Nephron (organoid): ENCODE measurements around the gene PAX8.
A peak's percentile ranks its signal among the peaks of the same experiment; 100 is the strongest.

ENCODE experiments used
- H3K27ac Mint-ChIP-seq, 3 experiments: 2 replicates each; pipeline ENCODE4 v1.8.0; 2020; ENCODE audit warnings: mixed read lengths in 3 of 3, mild to moderate bottlenecking in 2 of 3, moderate library complexity in 1 of 3
- H3K27me3 Mint-ChIP-seq: 2 replicates; pipeline ENCODE4 v1.8.0; 2021; ENCODE audit warnings: low read depth, mild to moderate bottlenecking, moderate library complexity, mixed read lengths
- H3K36me3 Mint-ChIP-seq: 2 replicates; pipeline ENCODE4 v1.8.0; 2020; ENCODE audit warnings: low read depth, mixed read lengths
- H3K4me1 Mint-ChIP-seq: 2 replicates; pipeline ENCODE4 v1.8.0; 2020; ENCODE audit warnings: mixed read lengths
- H3K4me3 Mint-ChIP-seq, 3 experiments: 2 replicates each; pipeline ENCODE4 v1.8.0; 2020; ENCODE audit warnings: mild to moderate bottlenecking in 3 of 3, mixed read lengths in 3 of 3, moderate library complexity in 2 of 3
- H3K9me3 Mint-ChIP-seq: 2 replicates; pipeline ENCODE4 v1.8.0; 2020; ENCODE audit warnings: mixed read lengths
- TF ChIP-seq, protein P1 (sequence below), 3 experiments: fragments of 200-600 bp; sonication (generic); IDR thresholded peaks; one replicate each; pipeline ENCODE4 v1.5.0; 2021; ENCODE audit warnings: antibody characterized with exemption in 3 of 3; ENCODE audit not compliant: unreplicated experiment in 3 of 3

The PAX8 gene

DNA sequence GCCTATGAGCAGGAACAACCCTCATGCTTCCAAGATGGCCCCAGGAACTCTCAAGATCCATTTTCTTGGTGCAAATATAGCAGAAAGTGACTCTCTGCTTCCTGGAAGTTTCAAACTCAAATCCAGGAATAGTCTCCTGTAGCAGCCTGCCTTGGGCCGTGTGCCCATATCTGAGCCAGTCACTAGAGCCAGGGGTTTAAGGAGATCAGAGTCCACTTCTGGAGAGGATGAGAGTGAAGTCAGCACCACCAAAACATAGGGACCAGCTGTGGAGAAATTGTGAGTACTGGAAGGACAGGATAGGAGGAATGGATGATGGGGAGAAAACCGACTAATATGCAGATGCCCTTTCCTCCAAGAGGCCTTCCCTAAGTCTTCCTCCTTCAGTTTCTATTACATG, 71.7 kb downstream of the PAX8 start:
- Mint-ChIP-seq H3K4me3 (no peak overlapping the region), H3K9me3 (no peaks in the 10 kb centered on the region), H3K27me3 (peaks cover 20% of the 10 kb centered on the region), H3K27ac (peak overlapping the region in 2 of 3 experiments; percentile 56 to 74), H3K36me3 (no peaks in the 10 kb centered on the region), H3K4me1 (peaks cover 29% of the 10 kb centered on the region)
- TF ChIP-seq, protein P1, sequence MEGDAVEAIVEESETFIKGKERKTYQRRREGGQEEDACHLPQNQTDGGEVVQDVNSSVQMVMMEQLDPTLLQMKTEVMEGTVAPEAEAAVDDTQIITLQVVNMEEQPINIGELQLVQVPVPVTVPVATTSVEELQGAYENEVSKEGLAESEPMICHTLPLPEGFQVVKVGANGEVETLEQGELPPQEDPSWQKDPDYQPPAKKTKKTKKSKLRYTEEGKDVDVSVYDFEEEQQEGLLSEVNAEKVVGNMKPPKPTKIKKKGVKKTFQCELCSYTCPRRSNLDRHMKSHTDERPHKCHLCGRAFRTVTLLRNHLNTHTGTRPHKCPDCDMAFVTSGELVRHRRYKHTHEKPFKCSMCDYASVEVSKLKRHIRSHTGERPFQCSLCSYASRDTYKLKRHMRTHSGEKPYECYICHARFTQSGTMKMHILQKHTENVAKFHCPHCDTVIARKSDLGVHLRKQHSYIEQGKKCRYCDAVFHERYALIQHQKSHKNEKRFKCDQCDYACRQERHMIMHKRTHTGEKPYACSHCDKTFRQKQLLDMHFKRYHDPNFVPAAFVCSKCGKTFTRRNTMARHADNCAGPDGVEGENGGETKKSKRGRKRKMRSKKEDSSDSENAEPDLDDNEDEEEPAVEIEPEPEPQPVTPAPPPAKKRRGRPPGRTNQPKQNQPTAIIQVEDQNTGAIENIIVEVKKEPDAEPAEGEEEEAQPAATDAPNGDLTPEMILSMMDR (IDR thresholded peaks at IDR 0.05; ENCODE audit: unreplicated experiment in 3 of 3), result no peak

DNA sequence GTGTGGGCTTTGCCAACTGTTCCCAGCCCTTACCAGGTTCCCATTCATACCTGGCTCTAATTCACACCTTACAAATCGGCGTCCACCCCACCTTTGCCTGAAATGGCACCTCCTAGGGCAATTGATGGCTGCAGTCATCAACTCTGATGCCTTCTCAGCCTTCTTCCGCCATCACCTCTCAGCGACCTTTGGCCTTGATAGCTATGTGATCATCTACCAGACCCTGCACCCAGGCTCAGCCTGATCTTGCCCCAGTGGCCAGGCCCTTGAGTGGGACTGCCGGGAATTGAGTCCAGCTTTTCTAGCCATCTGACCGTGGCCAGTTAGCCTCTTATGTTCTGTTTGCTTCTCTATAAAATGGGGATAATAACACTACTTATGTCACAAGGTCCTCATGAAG, 72.5 kb downstream of the PAX8 start:
- Mint-ChIP-seq H3K27ac (peak overlapping the region; percentile 4 to 47 (median 40)), H3K9me3 (no peaks in the 10 kb centered on the region), H3K4me3 (no peak overlapping the region), H3K36me3 (no peaks in the 10 kb centered on the region), H3K27me3 (peaks cover 20% of the 10 kb centered on the region), H3K4me1 (peaks cover 21% of the 10 kb centered on the region)
- TF ChIP-seq, protein P1 (IDR thresholded peaks at IDR 0.05; ENCODE audit: unreplicated experiment in 3 of 3), result no peak

DNA sequence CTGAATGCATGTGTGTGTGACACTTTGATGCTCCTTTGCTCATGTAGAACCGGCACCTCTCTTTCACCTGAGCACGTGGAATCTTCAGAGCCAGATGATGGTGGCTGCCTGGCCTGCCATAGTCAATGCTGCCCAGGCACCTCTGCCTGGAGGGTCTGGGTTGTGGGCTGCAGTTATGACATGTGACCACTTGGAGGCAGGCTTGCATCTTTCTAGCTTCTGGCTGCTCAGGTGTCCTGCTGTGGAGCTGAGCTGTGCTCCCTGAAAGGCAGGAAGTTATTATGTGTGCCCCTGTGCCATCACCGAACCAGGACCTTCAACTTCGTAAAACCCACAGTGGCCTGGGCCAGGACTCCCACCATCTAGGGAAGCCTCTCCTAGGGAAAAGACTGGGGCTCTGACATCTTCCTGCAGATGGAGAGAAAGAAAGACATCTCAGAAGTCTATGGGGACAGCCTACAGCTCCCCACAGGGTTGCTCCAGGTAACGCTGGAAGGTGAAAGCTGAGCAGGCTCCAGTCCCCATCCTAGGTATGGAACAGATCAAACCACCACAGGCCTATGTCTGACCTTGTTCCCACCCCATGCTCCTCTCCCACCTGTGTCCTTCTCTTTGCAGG, 74.7 kb downstream of the PAX8 start:
- Mint-ChIP-seq H3K9me3 (no peaks in the 10 kb centered on the region), H3K36me3 (no peaks in the 10 kb centered on the region), H3K27ac (peak overlapping the region; percentile 52 to 85 (median 80)), H3K4me1 (peaks cover 8% of the 10 kb centered on the region), H3K4me3 (peak overlapping the region in 1 of 3 experiments; percentile 71), H3K27me3 (peaks cover 17% of the 10 kb centered on the region)
- TF ChIP-seq, protein P1 (IDR thresholded peaks at IDR 0.05; ENCODE audit: unreplicated experiment in 3 of 3), result peak; percentile 85 to 93 (median 90)

DNA sequence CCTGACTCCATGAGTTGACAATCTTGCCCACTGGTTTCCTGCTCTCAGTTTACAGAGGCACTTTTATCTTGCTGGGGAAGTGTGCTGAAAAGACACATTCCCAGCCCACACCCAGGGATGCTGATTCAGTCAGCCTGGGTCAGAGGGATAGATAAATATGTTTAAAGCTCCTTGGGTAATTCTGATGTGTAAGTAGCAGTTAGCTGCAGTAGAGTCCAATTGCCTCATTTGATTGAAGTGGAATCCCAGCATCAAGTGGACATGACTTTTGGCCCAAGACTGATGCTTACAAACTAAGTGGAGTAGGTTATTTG, 75.5 kb downstream of the PAX8 start:
- TF ChIP-seq, protein P1 (IDR thresholded peaks at IDR 0.05; ENCODE audit: unreplicated experiment in 3 of 3), result no peak
- Mint-ChIP-seq H3K9me3 (no peaks in the 10 kb centered on the region), H3K36me3 (no peaks in the 10 kb centered on the region), H3K4me3 (no peak overlapping the region), H3K4me1 (peaks cover 8% of the 10 kb centered on the region), H3K27me3 (peaks cover 18% of the 10 kb centered on the region), H3K27ac (peak overlapping the region; percentile 61 to 96 (median 94))

DNA sequence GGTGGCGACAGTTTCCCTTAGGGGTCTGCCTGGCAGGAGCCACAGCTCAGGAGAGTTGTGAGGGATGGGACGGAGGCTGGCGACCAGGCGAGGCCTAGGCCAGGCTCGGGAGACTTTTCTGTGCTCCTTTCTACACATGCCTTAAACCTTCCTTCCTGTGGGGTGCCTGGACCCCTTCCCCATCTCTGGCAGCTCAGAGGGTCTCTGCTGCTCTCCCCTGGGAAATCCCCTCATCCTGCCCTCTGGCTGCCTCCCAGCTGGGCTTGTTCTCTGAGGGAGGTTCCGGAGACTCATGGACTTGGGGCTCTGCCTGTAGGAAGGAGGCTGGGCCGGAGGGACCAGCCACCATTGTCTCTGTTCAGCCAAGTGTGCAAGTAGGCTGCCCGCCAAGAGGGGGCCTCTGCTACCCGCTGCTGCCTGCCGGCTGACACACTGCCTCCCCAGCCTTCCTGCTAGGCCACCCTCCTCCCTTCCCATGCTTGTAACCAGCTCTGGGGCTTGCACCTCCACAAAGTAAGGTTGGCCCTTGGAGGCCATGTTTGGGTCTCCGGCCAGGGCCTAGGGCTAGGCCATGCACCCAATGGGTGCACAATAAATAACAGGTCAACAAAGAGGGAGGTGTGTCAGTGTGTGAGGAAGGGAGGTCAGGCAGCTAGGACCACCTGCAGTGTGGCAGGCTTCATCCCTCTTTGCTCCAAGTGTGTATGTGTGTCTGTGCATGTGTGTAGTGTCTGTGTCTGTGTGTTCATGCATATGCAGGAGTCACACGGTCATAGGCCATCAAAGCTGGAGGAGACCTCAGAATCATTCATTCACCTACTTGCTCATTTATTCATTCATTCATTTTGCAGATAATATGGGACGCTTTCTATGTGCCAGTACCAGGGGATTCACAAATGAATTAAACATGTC, 76.2 kb downstream of the PAX8 start:
- TF ChIP-seq, protein P1 (IDR thresholded peaks at IDR 0.05; ENCODE audit: unreplicated experiment in 3 of 3), result no peak
- peaks cover 20% of the 10 kb centered on the region for H3K27me3 Mint-ChIP-seq
- H3K4me1 Mint-ChIP-seq, result peaks cover 8% of the 10 kb centered on the region
- H3K9me3 Mint-ChIP-seq, result no peaks in the 10 kb centered on the region
- no peak overlapping the region for H3K4me3 Mint-ChIP-seq
- H3K36me3 Mint-ChIP-seq, result no peaks in the 10 kb centered on the region
- peak overlapping the region; percentile 61 to 96 (median 94) for H3K27ac Mint-ChIP-seq
